IMR-90 (cell line): ENCODE measurements around the gene ASS1. TPM values are rescaled to one million over a fixed set of nuclear protein-coding genes. Genes with fewer than 3 reads are reported as not detected.
A peak's percentile ranks its signal among the peaks of the same experiment; 100 is the strongest.

ENCODE experiments used
- ATAC-seq: fragments of 200-7000 bp; cut with Tn5 transposase; 2 replicates; pipeline ENCODE4 v1.9.1; 2020; ENCODE audit warnings: low read depth, mild to moderate bottlenecking, moderate library complexity
- BruUV-seq: library from RNA; stranded (reverse); fragments of 400-500 nt; replicated peaks from 2 replicates; lab custom pipeline; 2021; lab: Mats Ljungman, UMichigan
- CTCF ChIA-PET: fragments of 300-600 bp; formaldehyde crosslinking; extraction: SDS; loops from one replicate; lab custom pipeline; 2021; ENCODE audit warnings: antibody characterized with exemption; lab: Yijun Ruan, JAX
- POLR2A ChIA-PET: fragments of 300-600 bp; sonication (Branson Sonifier 250); formaldehyde crosslinking; loops from one replicate; lab custom pipeline; 2022; ENCODE audit warnings: antibody characterized with exemption; ENCODE audit not compliant: unreplicated experiment; lab: Charles Lee
- DNase-seq: peaks from one replicate; pipeline ENCODE4 v3.0.0; 2013
- H2AFZ ChIP-seq: replicated peaks from 2 replicates; pipeline ENCODE3; 2013; ENCODE audit warnings: low read length, mild to moderate bottlenecking; ENCODE audit not compliant: poor library complexity
- H2AK5ac ChIP-seq: 2 replicates; pipeline ENCODE4 v1.6.1; 2013; ENCODE audit warnings: low read depth, low read length, inconsistent platforms
- H2AK9ac ChIP-seq: replicated peaks from 2 replicates; pipeline ENCODE3; 2013; ENCODE audit warnings: mild to moderate bottlenecking, low read depth, low read length, moderate library complexity; ENCODE audit not compliant: poor library complexity
- H2BK120ac ChIP-seq: 2 replicates; pipeline ENCODE4 v1.6.1; 2013; ENCODE audit warnings: low read depth, low read length, inconsistent platforms
- H2BK15ac ChIP-seq: 3 replicates; pipeline ENCODE4 v1.6.1; 2013; ENCODE audit warnings: low read depth, low read length, inconsistent platforms
- H2BK20ac ChIP-seq: 2 replicates; pipeline ENCODE4 v1.6.1; 2013; ENCODE audit warnings: low read depth, mild to moderate bottlenecking, inconsistent platforms, low read length, moderate library complexity
- H2BK5ac ChIP-seq: 2 replicates; pipeline ENCODE4 v1.6.1; 2013; ENCODE audit warnings: mild to moderate bottlenecking, low read depth, low read length, inconsistent platforms; ENCODE audit not compliant: poor library complexity, severe bottlenecking
- H3K14ac ChIP-seq: replicated peaks from 2 replicates; pipeline ENCODE4 v1.6.1; 2013; ENCODE audit warnings: low read depth, low read length, inconsistent platforms
- H3K18ac ChIP-seq: 2 replicates; pipeline ENCODE4 v1.6.1; 2013; ENCODE audit warnings: low read depth, low read length, control low read depth
- H3K23ac ChIP-seq: 2 replicates; pipeline ENCODE4 v1.6.1; 2013; ENCODE audit warnings: low read depth, low read length, inconsistent platforms
- H3K27ac ChIP-seq: 2 replicates; pipeline ENCODE4 v1.5.1; 2013; ENCODE audit warnings: mild to moderate bottlenecking, control low read depth, low read length; ENCODE audit not compliant: insufficient read depth
- H3K27me3 ChIP-seq: 2 replicates; pipeline ENCODE4 v1.6.1; 2013; ENCODE audit warnings: low read length; ENCODE audit not compliant: control insufficient read depth, insufficient read depth
- H3K36me3 ChIP-seq: 2 replicates; pipeline ENCODE4 v1.6.1; 2013; ENCODE audit warnings: low read length, mixed read lengths; ENCODE audit not compliant: control insufficient read depth, insufficient read depth
- H3K4ac ChIP-seq: 2 replicates; pipeline ENCODE4 v1.6.1; 2013; ENCODE audit warnings: low read depth, low read length, inconsistent platforms
- H3K4me1 ChIP-seq: 2 replicates; pipeline ENCODE4 v1.6.1; 2013; ENCODE audit warnings: low read length, mixed read lengths; ENCODE audit not compliant: control insufficient read depth, insufficient read depth
- H3K4me2 ChIP-seq: 2 replicates; pipeline ENCODE4 v1.6.1; 2013; ENCODE audit warnings: low read depth, mild to moderate bottlenecking, control low read depth, low read length, moderate library complexity
- H3K4me3 ChIP-seq: 2 replicates; pipeline ENCODE4 v1.5.1; 2013; ENCODE audit warnings: low read depth, mild to moderate bottlenecking, control low read depth, low read length, moderate library complexity; ENCODE audit not compliant: insufficient read depth
- H3K56ac ChIP-seq: 2 replicates; pipeline ENCODE4 v1.6.1; 2013; ENCODE audit warnings: low read length, inconsistent platforms; ENCODE audit not compliant: insufficient read depth; ENCODE audit errors: extremely low read depth
- H3K79me1 ChIP-seq, 2 experiments: 2 replicates each; pipeline ENCODE4 v1.6.1; 2013; ENCODE audit warnings: low read length in 2 of 2, inconsistent platforms in 1 of 2, low read depth in 1 of 2
- H3K9ac ChIP-seq: 2 replicates; pipeline ENCODE4 v1.6.1; 2013; ENCODE audit warnings: low read depth, low read length, control low read depth
- H3K9me1 ChIP-seq: 2 replicates; pipeline ENCODE4 v1.6.1; 2013; ENCODE audit warnings: low read length, inconsistent platforms; ENCODE audit not compliant: insufficient read depth
- H3K9me3 ChIP-seq: 2 replicates; pipeline ENCODE4 v1.6.1; 2013; ENCODE audit warnings: low read length; ENCODE audit not compliant: control insufficient read depth, insufficient read depth
- H4K20me1 ChIP-seq: 2 replicates; pipeline ENCODE4 v1.6.1; 2013; ENCODE audit warnings: low read length, inconsistent platforms; ENCODE audit not compliant: insufficient read depth
- H4K5ac ChIP-seq: 2 replicates; pipeline ENCODE4 v1.6.1; 2013; ENCODE audit warnings: mild to moderate bottlenecking, low read depth, low read length, control low read depth
- H4K8ac ChIP-seq, 2 experiments: 2 replicates each; pipeline ENCODE4 v1.6.1; 2013; ENCODE audit warnings: low read depth in 2 of 2, low read length in 2 of 2, control low read depth in 1 of 2, inconsistent platforms in 1 of 2
- H4K91ac ChIP-seq: 2 replicates; pipeline ENCODE4 v1.6.1; 2013; ENCODE audit warnings: low read depth, low read length, inconsistent platforms; ENCODE audit not compliant: insufficient read depth
- CHD1 ChIP-seq: IDR thresholded peaks from 2 replicates; pipeline ENCODE4 v1.6.1; 2012; ENCODE audit warnings: low read depth, low read length, improper control_type of control experiment
- CTCF ChIP-seq: conservative IDR thresholded peaks from 2 replicates; pipeline ENCODE4 v1.5.1; 2012; ENCODE audit warnings: mild to moderate bottlenecking, low read depth, low read length, improper control_type of control experiment
- MXI1 ChIP-seq: IDR thresholded peaks from 2 replicates; pipeline ENCODE4 v1.6.1; 2012; ENCODE audit warnings: low read depth, mild to moderate bottlenecking, low read length, moderate library complexity, borderline replicate concordance
- POLR2A ChIP-seq: IDR thresholded peaks from 2 replicates; pipeline ENCODE4 v1.6.1; 2012; ENCODE audit warnings: mild to moderate bottlenecking, low read depth, low read length
- RCOR1 ChIP-seq: IDR thresholded peaks from 2 replicates; pipeline ENCODE4 v1.6.1; 2012; ENCODE audit warnings: mild to moderate bottlenecking, low read length, improper control_type of control experiment; ENCODE audit not compliant: insufficient replicate concordance
- USF2 ChIP-seq: fragments of 150-350 bp; IDR thresholded peaks from 2 replicates; pipeline ENCODE4 v1.6.1; 2017; ENCODE audit warnings: mild to moderate bottlenecking, antibody characterized with exemption, low read length, low read depth
- WGBS, 2 experiments: methylation state at CpG; one replicate each; pipeline versions ENCODE4 v1.1.5 to v1.1.7; 2013; ENCODE audit warnings: missing lambda C conversion rate in 2 of 2; ENCODE audit not compliant: insufficient read length in 1 of 2; ENCODE audit errors: extremely low coverage in 2 of 2; 5-methylcytosine and 5-hydroxymethylcytosine counted together
- dilution Hi-C: fragments of 300-500 bp; cut with HindIII; formaldehyde crosslinking; loops from one replicate; pipeline ENCODE4 v1.14.3; 2018; ENCODE audit warnings: low sequenced_read_pairs; ENCODE audit not compliant: unreplicated experiment
- in situ Hi-C: fragments of 300-500 bp; cut with MboI; formaldehyde crosslinking; loops from 3 replicates; pipeline ENCODE4 v1.14.3; 2019; ENCODE audit warnings: low sequenced_read_pairs, inconsistent platforms, mixed read lengths
- intact Hi-C: fragments of 100-400 bp; cut with micrococcal nuclease; formaldehyde crosslinking; loops from 2 replicates; pipeline ENCODE4 v1.10.0; 2022
- polyA plus RNA-seq, 3 experiments: library from polyadenylated mRNA; depleted of rRNA; stranded (reverse); fragments of >200 nt; gene quantifications; 2 replicates each; pipeline ENCODE4 v1.2.3, GENCODE V29; 2012; ENCODE audit warnings: low replicate concordance in 1 of 3
- total RNA-seq: library from RNA; depleted of rRNA; stranded (reverse); fragments of >200 nt; gene quantifications from 2 replicates; pipeline ENCODE4 v1.2.3, GENCODE V29; 2012
- TF ChIP-seq, protein P1 (sequence below): fragments of 150-350 bp; IDR thresholded peaks from 2 replicates; pipeline ENCODE4 v1.6.1; 2016; ENCODE audit warnings: low read depth, mild to moderate bottlenecking, low read length, moderate library complexity, borderline replicate concordance

The ASS1 gene
- total and polyA plus RNA-seq, 2 of the 4 experiments (the other 2 are of a cell fraction): 39.6 to 41.9 TPM

DNA sequence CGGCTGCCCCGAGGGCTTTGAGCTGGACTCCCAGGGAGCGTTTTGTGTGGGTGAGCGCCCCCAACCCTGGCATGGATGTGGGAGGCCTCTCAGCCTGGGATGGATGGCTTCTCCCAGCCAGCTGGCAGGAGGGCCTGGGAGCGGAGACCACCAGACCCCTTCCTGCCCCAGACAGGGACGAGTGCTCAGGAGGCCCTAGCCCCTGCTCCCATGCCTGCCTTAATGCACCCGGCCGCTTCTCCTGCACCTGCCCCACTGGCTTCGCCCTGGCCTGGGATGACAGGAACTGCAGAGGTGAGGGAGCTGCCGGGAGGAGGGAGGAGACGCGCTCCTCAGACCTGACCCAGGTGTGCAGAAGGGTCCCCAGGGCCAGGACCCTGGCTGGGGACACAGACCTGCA, 17.4 kb upstream of the ASS1 start:
- Histone ChIP-seq H4K20me1 (no peaks in the 10 kb centered on the region), H2AFZ (peak overlapping the region; percentile 13), H3K9me1 (no peaks in the 10 kb centered on the region), H3K9me3 (no peaks in the 10 kb centered on the region), H3K27me3 (peaks cover 4% of the 10 kb centered on the region), H2BK15ac (no peak overlapping the region), H2BK20ac (no peak overlapping the region), H3K79me1 (no peaks in the 10 kb centered on the region), H2BK120ac (no peak overlapping the region), H3K4me3 (no peak overlapping the region), H3K4me1 (peaks cover 5% of the 10 kb centered on the region), H4K8ac (no peak overlapping the region), H3K36me3 (no peaks in the 10 kb centered on the region), H3K56ac (no peak overlapping the region), H3K14ac (no peak overlapping the region), H3K18ac (no peak overlapping the region), H3K4ac (no peak overlapping the region), H3K23ac (no peak overlapping the region), H4K91ac (no peak overlapping the region), H2BK5ac (no peak overlapping the region), H3K4me2 (no peak overlapping the region), H3K27ac (no peak overlapping the region), H4K5ac (no peak overlapping the region), H2AK5ac (no peak overlapping the region), H3K9ac (no peak overlapping the region), H2AK9ac (no peak overlapping the region)
- POLR2A ChIA-PET: no interaction called here
- no peak for DNase-seq
- in situ Hi-C loops (no loop called here), intact Hi-C loops (no loop called here), dilution Hi-C loops (no loop called here)
- no TSS peak for BruUV-seq
- TF ChIP-seq POLR2A (no peak), CTCF (no peak), USF2 (no peak), RCOR1 (no peak), MXI1 (no peak), CHD1 (no peak)
- TF ChIP-seq, protein P1, sequence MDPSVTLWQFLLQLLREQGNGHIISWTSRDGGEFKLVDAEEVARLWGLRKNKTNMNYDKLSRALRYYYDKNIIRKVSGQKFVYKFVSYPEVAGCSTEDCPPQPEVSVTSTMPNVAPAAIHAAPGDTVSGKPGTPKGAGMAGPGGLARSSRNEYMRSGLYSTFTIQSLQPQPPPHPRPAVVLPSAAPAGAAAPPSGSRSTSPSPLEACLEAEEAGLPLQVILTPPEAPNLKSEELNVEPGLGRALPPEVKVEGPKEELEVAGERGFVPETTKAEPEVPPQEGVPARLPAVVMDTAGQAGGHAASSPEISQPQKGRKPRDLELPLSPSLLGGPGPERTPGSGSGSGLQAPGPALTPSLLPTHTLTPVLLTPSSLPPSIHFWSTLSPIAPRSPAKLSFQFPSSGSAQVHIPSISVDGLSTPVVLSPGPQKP: no peak
- ATAC-seq: no peak
- CTCF ChIA-PET: no interaction called here
- WGBS, 2 experiments: no CpG with 5 or more reads among the region's 12 CpGs
